Measurements from ENCODE around the gene UBA6.

UBA6 gene

DNA sequence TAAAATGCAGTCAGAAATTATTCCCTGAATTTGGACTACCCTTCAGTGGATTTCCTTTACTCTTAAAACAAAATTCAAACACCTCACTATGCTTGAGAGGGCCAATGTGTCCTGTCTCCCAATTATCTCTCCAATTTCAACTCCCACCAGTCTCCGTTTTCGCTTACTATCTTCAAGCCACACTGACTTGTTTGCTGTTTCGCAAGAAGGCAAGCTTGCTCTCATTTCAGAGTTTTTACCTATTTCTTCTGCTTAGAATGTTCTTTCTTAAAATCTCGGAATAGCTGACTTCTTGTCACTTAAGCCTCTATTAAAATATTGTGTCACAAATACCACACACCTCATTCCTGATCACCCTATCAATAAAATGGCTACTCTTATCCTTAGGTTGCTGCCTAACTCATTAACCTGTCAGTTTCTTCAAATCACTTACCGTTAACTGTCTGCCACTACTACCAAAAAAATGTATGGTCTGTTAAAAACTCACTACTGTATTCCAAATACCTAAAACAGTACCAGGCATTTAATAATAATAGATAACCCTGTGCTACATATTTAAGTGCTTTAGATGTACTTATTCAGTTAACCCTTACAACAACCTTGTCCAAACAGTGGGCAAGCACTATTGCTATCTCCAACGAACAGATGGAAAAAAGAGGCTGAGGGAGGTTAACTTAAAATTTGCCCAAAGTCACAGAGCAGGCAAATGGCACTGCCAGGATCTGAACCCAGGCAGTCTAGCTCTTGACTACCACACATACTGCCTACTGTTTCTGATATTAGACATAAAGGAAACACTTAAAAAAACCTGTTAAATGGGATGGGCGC is 2.9 kb downstream of the UBA6 start:
- no peaks in the 10 kb centered on the region for H3K9me3 ChIP-seq (replicated peaks; ENCODE audit: insufficient read depth, low read length)
- H2AFZ ChIP-seq (ENCODE audit: low read length), result no peak overlapping the region
- peaks cover 70% of the 10 kb centered on the region for H3K79me2 ChIP-seq (ENCODE audit: low read length)
- no peaks in the 10 kb centered on the region for H3K9me2 ChIP-seq (replicated peaks; ENCODE audit: insufficient read depth, low read length)
- H4K20me1 ChIP-seq (ENCODE audit: insufficient read depth, low read length), result no peaks in the 10 kb centered on the region
- no peak overlapping the region for H3K27ac ChIP-seq (ENCODE audit: low read length)
- H3K4me3 ChIP-seq (ENCODE audit: low read length), result no peak overlapping the region
- H3K27me3 ChIP-seq (replicated peaks; ENCODE audit: insufficient read depth, low read length), result no peaks in the 10 kb centered on the region
- DNase-seq, result no peak
- no peak for TF ChIP-seq EZH2phosphoT487 (IDR thresholded peaks at IDR 0.05; ENCODE audit: low read length)
- TF ChIP-seq, protein P1, sequence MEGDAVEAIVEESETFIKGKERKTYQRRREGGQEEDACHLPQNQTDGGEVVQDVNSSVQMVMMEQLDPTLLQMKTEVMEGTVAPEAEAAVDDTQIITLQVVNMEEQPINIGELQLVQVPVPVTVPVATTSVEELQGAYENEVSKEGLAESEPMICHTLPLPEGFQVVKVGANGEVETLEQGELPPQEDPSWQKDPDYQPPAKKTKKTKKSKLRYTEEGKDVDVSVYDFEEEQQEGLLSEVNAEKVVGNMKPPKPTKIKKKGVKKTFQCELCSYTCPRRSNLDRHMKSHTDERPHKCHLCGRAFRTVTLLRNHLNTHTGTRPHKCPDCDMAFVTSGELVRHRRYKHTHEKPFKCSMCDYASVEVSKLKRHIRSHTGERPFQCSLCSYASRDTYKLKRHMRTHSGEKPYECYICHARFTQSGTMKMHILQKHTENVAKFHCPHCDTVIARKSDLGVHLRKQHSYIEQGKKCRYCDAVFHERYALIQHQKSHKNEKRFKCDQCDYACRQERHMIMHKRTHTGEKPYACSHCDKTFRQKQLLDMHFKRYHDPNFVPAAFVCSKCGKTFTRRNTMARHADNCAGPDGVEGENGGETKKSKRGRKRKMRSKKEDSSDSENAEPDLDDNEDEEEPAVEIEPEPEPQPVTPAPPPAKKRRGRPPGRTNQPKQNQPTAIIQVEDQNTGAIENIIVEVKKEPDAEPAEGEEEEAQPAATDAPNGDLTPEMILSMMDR (IDR thresholded peaks at IDR 0.05; ENCODE audit: low read length), result no peak
- no peak for TF ChIP-seq EZH2 (optimal IDR thresholded peaks at IDR 0.05; ENCODE audit: low read depth, low read length)
- no peaks in the 10 kb centered on the region; the same call in 1 of the 2 replicates for H3K36me3 ChIP-seq (replicated peaks; ENCODE audit: insufficient read depth, low read length)
- H3K9ac ChIP-seq (ENCODE audit: low read length), result no peak overlapping the region
- H3K4me2 ChIP-seq (ENCODE audit: low read depth, low read length), result no peak overlapping the region
- peaks cover 7% of the 10 kb centered on the region for H3K4me1 ChIP-seq (ENCODE audit: low read length)
- H3F3A ChIP-seq (ENCODE audit: insufficient read depth, low read length), result peaks cover 10% of the 10 kb centered on the region

DNA sequence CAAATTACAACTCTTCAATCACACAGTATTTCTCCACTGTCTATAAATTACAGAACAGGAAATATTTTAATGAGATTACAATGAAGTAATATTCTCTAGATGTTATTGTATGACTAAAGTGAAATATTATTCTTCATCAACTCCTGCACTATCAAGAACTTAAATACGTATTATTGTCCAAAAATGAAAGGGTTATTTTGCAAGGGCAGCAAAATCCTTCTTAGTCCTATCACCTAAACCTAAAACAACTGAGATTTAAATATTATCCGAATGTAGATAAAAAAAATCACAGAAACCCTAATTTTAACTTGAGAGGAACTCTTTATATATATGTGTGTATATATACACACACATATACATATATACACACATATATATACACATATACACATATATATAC is 4.9 kb downstream of the UBA6 start:
- no peaks in the 10 kb centered on the region for H3K9me2 ChIP-seq (replicated peaks; ENCODE audit: insufficient read depth, low read length)
- H3K36me3 ChIP-seq (replicated peaks; ENCODE audit: insufficient read depth, low read length), result no peaks in the 10 kb centered on the region; the same call in 1 of the 2 replicates
- DNase-seq, result no peak
- no peak overlapping the region for H3K4me2 ChIP-seq (ENCODE audit: low read depth, low read length)
- H3K4me3 ChIP-seq (ENCODE audit: low read length), result no peak overlapping the region
- H4K20me1 ChIP-seq (ENCODE audit: insufficient read depth, low read length), result no peaks in the 10 kb centered on the region
- no peak overlapping the region for H2AFZ ChIP-seq (ENCODE audit: low read length)
- no peak overlapping the region for H3K9ac ChIP-seq (ENCODE audit: low read length)
- peaks cover 70% of the 10 kb centered on the region for H3K79me2 ChIP-seq (ENCODE audit: low read length)
- H3F3A ChIP-seq (ENCODE audit: insufficient read depth, low read length), result peaks cover 7% of the 10 kb centered on the region; the same call in 1 of the 2 replicates
- no peaks in the 10 kb centered on the region for H3K9me3 ChIP-seq (replicated peaks; ENCODE audit: insufficient read depth, low read length)
- peaks cover 4% of the 10 kb centered on the region for H3K4me1 ChIP-seq (ENCODE audit: low read length)
- no peaks in the 10 kb centered on the region for H3K27me3 ChIP-seq (replicated peaks; ENCODE audit: insufficient read depth, low read length)
- no peak overlapping the region for H3K27ac ChIP-seq (ENCODE audit: low read length)
- TF ChIP-seq EZH2 (optimal IDR thresholded peaks at IDR 0.05; ENCODE audit: low read depth, low read length) (no peak), EZH2phosphoT487 (IDR thresholded peaks at IDR 0.05; ENCODE audit: low read length) (no peak)
- TF ChIP-seq, protein P1 (IDR thresholded peaks at IDR 0.05; ENCODE audit: low read length), result no peak

DNA sequence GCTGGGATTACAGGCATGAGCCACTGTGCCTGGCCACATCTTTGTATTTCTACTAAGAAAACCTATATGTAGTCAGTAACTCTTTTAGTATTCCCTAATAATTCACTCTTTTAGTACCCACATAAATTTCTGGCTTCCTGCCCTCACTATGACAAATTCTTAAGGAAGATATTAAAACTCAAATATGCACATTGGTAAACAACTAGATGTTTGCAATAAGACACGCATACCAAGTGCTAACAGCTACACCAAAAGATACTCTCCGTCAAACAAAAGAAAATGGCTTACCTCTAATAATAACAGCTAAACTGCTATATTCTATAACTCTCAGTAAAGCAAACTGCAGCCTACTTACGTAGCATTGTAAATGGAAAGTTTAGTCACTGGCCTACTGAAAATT is 6.3 kb downstream of the UBA6 start:
- Histone ChIP-seq H2AFZ (ENCODE audit: low read length) (no peak overlapping the region), H3K27me3 (replicated peaks; ENCODE audit: insufficient read depth, low read length) (no peaks in the 10 kb centered on the region), H3K4me3 (ENCODE audit: low read length) (no peak overlapping the region), H3K9me2 (replicated peaks; ENCODE audit: insufficient read depth, low read length) (no peaks in the 10 kb centered on the region), H4K20me1 (ENCODE audit: insufficient read depth, low read length) (no peaks in the 10 kb centered on the region), H3K4me1 (ENCODE audit: low read length) (peaks cover under 1% of the 10 kb centered on the region), H3K36me3 (replicated peaks; ENCODE audit: insufficient read depth, low read length) (no peaks in the 10 kb centered on the region; the same call in 1 of the 2 replicates), H3K9ac (ENCODE audit: low read length) (no peak overlapping the region), H3K4me2 (ENCODE audit: low read depth, low read length) (no peak overlapping the region), H3F3A (ENCODE audit: insufficient read depth, low read length) (no peaks in the 10 kb centered on the region), H3K9me3 (replicated peaks; ENCODE audit: insufficient read depth, low read length) (no peaks in the 10 kb centered on the region), H3K79me2 (ENCODE audit: low read length) (peaks cover 70% of the 10 kb centered on the region), H3K27ac (ENCODE audit: low read length) (no peak overlapping the region)
- TF ChIP-seq EZH2 (optimal IDR thresholded peaks at IDR 0.05; ENCODE audit: low read depth, low read length) (no peak), EZH2phosphoT487 (IDR thresholded peaks at IDR 0.05; ENCODE audit: low read length) (no peak)
- TF ChIP-seq, protein P1 (IDR thresholded peaks at IDR 0.05; ENCODE audit: low read length), result no peak
- DNase-seq, result no peak
